DND-41 (cell line): Measurements from ENCODE around the gene UCP2.

Source experiments
- ATAC-seq: fragments of 200-7000 bp; cut with Tn5 transposase; 3 replicates; pipeline ENCODE4 v1.9.1; 2021; ENCODE audit warnings: low read depth; ENCODE audit not compliant: insufficient read depth
- DNase-seq: peaks from one replicate; pipeline ENCODE4 v3.0.0-alpha.2; 2020
- H2AFZ ChIP-seq: 2 replicates; pipeline ENCODE4 v1.6.0; 2012; ENCODE audit warnings: low read depth, low read length
- H3K27ac ChIP-seq: 2 replicates; pipeline ENCODE4 v1.5.1; 2012; ENCODE audit warnings: low read length, inconsistent platforms
- H3K27me3 ChIP-seq: fragments of 200-600 bp; sonication (generic); 2 replicates; pipeline ENCODE4 v1.6.0; 2012; ENCODE audit warnings: low read length, mild to moderate bottlenecking, inconsistent platforms; ENCODE audit not compliant: insufficient read depth, poor library complexity
- H3K36me3 ChIP-seq: 2 replicates; pipeline ENCODE4 v1.5.1; 2012; ENCODE audit warnings: low read length, inconsistent platforms; ENCODE audit not compliant: insufficient read depth
- H3K4me1 ChIP-seq: 2 replicates; pipeline ENCODE4 v1.5.1; 2012; ENCODE audit warnings: mild to moderate bottlenecking, low read length; ENCODE audit not compliant: insufficient read depth
- H3K4me2 ChIP-seq: 2 replicates; pipeline ENCODE4 v1.6.0; 2012; ENCODE audit warnings: mild to moderate bottlenecking, moderate library complexity, low read length, inconsistent platforms; ENCODE audit not compliant: insufficient read depth
- H3K4me3 ChIP-seq, 2 experiments: fragments of 200-600 bp in 1 of 2; shearing (Covaris generic) in 1 of 2; 2 replicates each; pipeline ENCODE4 v1.5.1; 2012 to 2016; ENCODE audit warnings: inconsistent platforms in 2 of 2, low read length in 2 of 2, mild to moderate bottlenecking in 2 of 2, low read depth in 1 of 2, moderate library complexity in 1 of 2
- H3K79me2 ChIP-seq: 2 replicates; pipeline ENCODE4 v1.6.0; 2012; ENCODE audit warnings: low read length, inconsistent platforms; ENCODE audit not compliant: insufficient read depth
- H3K9ac ChIP-seq: 2 replicates; pipeline ENCODE4 v1.6.0; 2012; ENCODE audit warnings: low read depth, mild to moderate bottlenecking, inconsistent platforms, low read length, moderate library complexity
- H3K9me3 ChIP-seq: 2 replicates; pipeline ENCODE4 v1.5.1; 2012; ENCODE audit warnings: low read length, moderate library complexity, mild to moderate bottlenecking, inconsistent platforms; ENCODE audit not compliant: insufficient read depth, severe bottlenecking
- H4K20me1 ChIP-seq: 2 replicates; pipeline ENCODE4 v1.6.0; 2012; ENCODE audit warnings: low read length; ENCODE audit not compliant: insufficient read depth
- CTCF ChIP-seq: IDR thresholded peaks from 2 replicates; pipeline ENCODE4 v1.5.1; 2012; ENCODE audit warnings: borderline replicate concordance, low read length, moderate library complexity, mild to moderate bottlenecking; ENCODE audit not compliant: poor library complexity, severe bottlenecking; ENCODE audit errors: extremely low read depth
- EZH2 ChIP-seq: IDR thresholded peaks from 3 replicates; pipeline ENCODE4 v1.6.1; 2012; ENCODE audit warnings: borderline replicate concordance, low read depth, mild to moderate bottlenecking, moderate library complexity, low read length, inconsistent platforms; ENCODE audit not compliant: severe bottlenecking

The UCP2 gene

GRCh38 chr11:74013141-74013540 lies 30.5 kb upstream of the UCP2 start:
- Histone ChIP-seq H3K9me3 (no peaks in the 10 kb centered on the region), H3K27ac (no peak overlapping the region), H3K4me3 (no peak overlapping the region), H3K27me3 (no peaks in the 10 kb centered on the region), H3K4me1 (peaks cover 6% of the 10 kb centered on the region; the same call in 1 of the 2 replicates), H3K79me2 (no peaks in the 10 kb centered on the region), H3K4me2 (no peak overlapping the region), H3K9ac (no peak overlapping the region), H4K20me1 (no peaks in the 10 kb centered on the region), H3K36me3 (peaks cover 42% of the 10 kb centered on the region), H2AFZ (no peak overlapping the region)
- no peak for TF ChIP-seq CTCF
- no peak for TF ChIP-seq EZH2
- DNase-seq (no peak), ATAC-seq (no peak)

GRCh38 chr11:74012074-74012809 lies 29.6 kb upstream of the UCP2 start:
- H3K4me1 ChIP-seq: peaks cover 6% of the 10 kb centered on the region; the same call in 1 of the 2 replicates
- H2AFZ ChIP-seq: no peak overlapping the region
- H3K9ac ChIP-seq: no peak overlapping the region
- no peak overlapping the region for H3K27ac ChIP-seq
- TF ChIP-seq EZH2 (no peak), CTCF (no peak)
- H3K79me2 ChIP-seq: no peaks in the 10 kb centered on the region
- H3K9me3 ChIP-seq: no peaks in the 10 kb centered on the region
- ATAC-seq: no peak
- H3K4me2 ChIP-seq: no peak overlapping the region
- no peak for DNase-seq
- H3K27me3 ChIP-seq: no peaks in the 10 kb centered on the region
- H3K36me3 ChIP-seq: peaks cover 39% of the 10 kb centered on the region
- no peaks in the 10 kb centered on the region for H4K20me1 ChIP-seq
- no peak overlapping the region for H3K4me3 ChIP-seq

- H2AFZ ChIP-seq: no peak overlapping the region
Observed at GRCh38 chr11:74011360-74012073, 28.9 kb upstream of the UCP2 start.

More at GRCh38 chr11:74011360-74012073, 28.9 kb upstream of the UCP2 start:
- no peaks in the 10 kb centered on the region for H4K20me1 ChIP-seq
- no peak overlapping the region for H3K4me2 ChIP-seq
- H3K4me1 ChIP-seq: peaks cover 6% of the 10 kb centered on the region; the same call in 1 of the 2 replicates
- no peak overlapping the region for H3K4me3 ChIP-seq
- DNase-seq (no peak), ATAC-seq (no peak)
- H3K36me3 ChIP-seq: peaks cover 33% of the 10 kb centered on the region
- H3K27ac ChIP-seq: 0 out of 2 replicates have a peak overlapping the region, but pooled peaks have one; percentile 13
- H3K9ac ChIP-seq: no peak overlapping the region
- TF ChIP-seq CTCF: no peak
- TF ChIP-seq EZH2: no peak
- no peaks in the 10 kb centered on the region for H3K79me2 ChIP-seq
- no peaks in the 10 kb centered on the region for H3K27me3 ChIP-seq
- H3K9me3 ChIP-seq: no peaks in the 10 kb centered on the region
